ENCODE measurements around the gene ZBTB20. TPM values are rescaled to one million over a fixed set of nuclear protein-coding genes. Genes with fewer than 3 reads are reported as not detected.

The ZBTB20 gene
- total and polyA plus RNA-seq, 7 donors: under 0.01 to 113 (median 58.6) TPM

GRCh38 chr3:114363554-114364202 lies 783.4 kb downstream of the ZBTB20 start:
- H3K4me3 ChIP-seq: no peak overlapping the region
- peaks cover 0 to 47% (median 33%) of the 10 kb centered on the region in 4 donors for H3K4me1 ChIP-seq
- no peak for DNase-seq
- no peaks in the 10 kb centered on the region for H3K27me3 ChIP-seq
- H3K27ac ChIP-seq: peak overlapping the region in 3 of 4 donors; percentile 40 to 56 (median 45)
- no peak for TF ChIP-seq CTCF (IDR thresholded peaks at IDR 0.05)
- TF ChIP-seq POLR2AphosphoS5 (IDR thresholded peaks at IDR 0.05): peak in 1 of 4 donors; percentile 13
- H3K9me3 ChIP-seq: no peaks in the 10 kb centered on the region
- 82 to 94% methylated on average over 1 of the region's 1 CpG for WGBS, 2 donors
- intact Hi-C loops (cut with DNase I): no loop called here
- H3K36me3 ChIP-seq: no peaks in the 10 kb centered on the region

- Histone ChIP-seq H3K36me3 (no peaks in the 10 kb centered on the region), H3K4me1 (peaks cover 0 to 47% (median 33%) of the 10 kb centered on the region in 4 donors), H3K9me3 (no peaks in the 10 kb centered on the region), H3K27ac (peak overlapping the region in 3 of 4 donors; percentile 40 to 56 (median 45)), H3K27me3 (no peaks in the 10 kb centered on the region), H3K4me3 (no peak overlapping the region)
- intact Hi-C loops (cut with DNase I): no loop called here
- 88 to 95% methylated on average over 1 of the region's 1 CpG for WGBS, 2 donors
- TF ChIP-seq POLR2A (IDR thresholded peaks at IDR 0.05) (no peak), CTCF (IDR thresholded peaks at IDR 0.05) (peak in 3 of 4 experiments; percentile 30 to 34 (median 33))
- DNase-seq: no peak
Observed at GRCh38 chr3:114362815-114363214, 784.3 kb downstream of the ZBTB20 start.

- Histone ChIP-seq H3K27ac (no peak overlapping the region), H3K4me1 (peaks cover 0 to 36% (median 31%) of the 10 kb centered on the region in 4 donors), H3K27me3 (no peaks in the 10 kb centered on the region), H3K4me3 (no peak overlapping the region), H3K36me3 (no peaks in the 10 kb centered on the region), H3K9me3 (no peaks in the 10 kb centered on the region)
- intact Hi-C loops (cut with DNase I): no loop called here
- no peak for TF ChIP-seq CTCF (IDR thresholded peaks at IDR 0.05)
- no peak for TF ChIP-seq POLR2A (IDR thresholded peaks at IDR 0.05)
- no peak for TF ChIP-seq POLR2AphosphoS5 (IDR thresholded peaks at IDR 0.05)
- TF ChIP-seq EP300 (IDR thresholded peaks at IDR 0.05): no peak
- no peak for DNase-seq
Observed at GRCh38 chr3:114361391-114361790, 785.7 kb downstream of the ZBTB20 start.

- no peak for DNase-seq
- H3K27me3 ChIP-seq: no peaks in the 10 kb centered on the region
- TF ChIP-seq CTCF (IDR thresholded peaks at IDR 0.05) (no peak), POLR2A (IDR thresholded peaks at IDR 0.05) (no peak)
- H3K4me1 ChIP-seq: no peaks in the 10 kb centered on the region
- no peak overlapping the region for H3K4me3 ChIP-seq
- no peaks in the 10 kb centered on the region for H3K9me3 ChIP-seq
- H3K36me3 ChIP-seq: peaks cover 0 to 4% (median 2%) of the 10 kb centered on the region in 4 donors
- intact Hi-C loops (cut with DNase I): no loop called here
- WGBS, 2 donors: 90 to 91% methylated on average over 1 of the region's 1 CpG
- no peak overlapping the region for H3K27ac ChIP-seq
Observed at GRCh38 chr3:114356525-114356924, 790.6 kb downstream of the ZBTB20 start.

GRCh38 chr3:114356066-114356465 lies 791.0 kb downstream of the ZBTB20 start:
- Histone ChIP-seq H3K27ac (no peak overlapping the region), H3K4me3 (no peak overlapping the region), H3K9me3 (no peaks in the 10 kb centered on the region), H3K27me3 (no peaks in the 10 kb centered on the region), H3K36me3 (peaks cover 0 to 8% (median 5%) of the 10 kb centered on the region in 4 donors), H3K4me1 (no peaks in the 10 kb centered on the region)
- intact Hi-C loops (cut with DNase I): no loop called here
- no peak for DNase-seq
- WGBS, 2 donors: 85 to 90% methylated on average over 4 of the region's 4 CpGs
- TF ChIP-seq CTCF (IDR thresholded peaks at IDR 0.05) (no peak), EP300 (IDR thresholded peaks at IDR 0.05) (no peak), POLR2A (IDR thresholded peaks at IDR 0.05) (no peak), POLR2AphosphoS5 (IDR thresholded peaks at IDR 0.05) (no peak)
